H9 (cell line): ENCODE data around the gene NPLOC4. TPM values are rescaled to one million over a fixed set of nuclear protein-coding genes. Genes with fewer than 3 reads are reported as not detected.
A peak's percentile ranks its signal among the peaks of the same experiment; 100 is the strongest.

ENCODE experiments used
- DNase-seq: peaks from one replicate; pipeline ENCODE4 v3.0.0-alpha.2; 2017
- H2AFZ ChIP-seq: one replicate; pipeline ENCODE4 v1.6.1; 2013; ENCODE audit warnings: mild to moderate bottlenecking, low read length, control low read depth, moderate library complexity
- H2AK5ac ChIP-seq: 2 replicates; pipeline ENCODE4 v1.6.1; 2013; ENCODE audit warnings: low read length, control low read depth, mixed read lengths; ENCODE audit not compliant: insufficient read length
- H2BK120ac ChIP-seq: one replicate; pipeline ENCODE4 v1.6.1; 2013; ENCODE audit warnings: low read depth, mild to moderate bottlenecking, low read length, control low read depth, inconsistent platforms; ENCODE audit not compliant: poor library complexity, severe bottlenecking
- H2BK12ac ChIP-seq: 2 replicates; pipeline ENCODE4 v1.6.1; 2013; ENCODE audit warnings: low read length, control low read depth, mixed read lengths, low read depth; ENCODE audit not compliant: insufficient read length
- H2BK15ac ChIP-seq: 2 replicates; pipeline ENCODE4 v1.6.1; 2013; ENCODE audit warnings: low read depth, low read length, control low read depth
- H2BK20ac ChIP-seq: one replicate; pipeline ENCODE4 v1.6.1; 2013; ENCODE audit warnings: low read depth, mild to moderate bottlenecking, low read length, control low read depth, inconsistent platforms; ENCODE audit not compliant: poor library complexity, severe bottlenecking
- H2BK5ac ChIP-seq: 2 replicates; pipeline ENCODE4 v1.6.1; 2013; ENCODE audit warnings: low read length, control low read depth, mixed read lengths; ENCODE audit not compliant: insufficient read length
- H3K14ac ChIP-seq: 2 replicates; pipeline ENCODE4 v1.6.1; 2013; ENCODE audit warnings: low read length, control low read depth; ENCODE audit not compliant: insufficient read depth
- H3K18ac ChIP-seq: 2 replicates; pipeline ENCODE4 v1.6.1; 2013; ENCODE audit warnings: low read depth, mild to moderate bottlenecking, mixed read lengths, low read length, control low read depth; ENCODE audit not compliant: insufficient read length
- H3K23ac ChIP-seq: 2 replicates; pipeline ENCODE4 v1.6.1; 2013; ENCODE audit warnings: low read length, control low read depth, mixed read lengths, low read depth; ENCODE audit not compliant: insufficient read length
- H3K23me2 ChIP-seq: 2 replicates; pipeline ENCODE4 v1.6.1; 2013; ENCODE audit warnings: low read depth, mild to moderate bottlenecking, mixed read lengths, low read length, control low read depth; ENCODE audit not compliant: insufficient read length, poor library complexity, severe bottlenecking
- H3K27ac ChIP-seq: 2 replicates; pipeline ENCODE4 v1.5.1; 2013; ENCODE audit warnings: low read length, control low read depth, mixed read lengths, low read depth; ENCODE audit not compliant: insufficient read length
- H3K27me3 ChIP-seq: 2 replicates; pipeline ENCODE4 v1.6.1; 2013; ENCODE audit warnings: low read length, control low read depth, inconsistent platforms; ENCODE audit not compliant: insufficient read depth
- H3K4ac ChIP-seq: 2 replicates; pipeline ENCODE4 v1.6.1; 2013; ENCODE audit warnings: low read depth, mild to moderate bottlenecking, control low read depth, inconsistent platforms, low read length, moderate library complexity
- H3K4me1 ChIP-seq: 2 replicates; pipeline ENCODE4 v1.6.1; 2013; ENCODE audit warnings: low read length, control low read depth, inconsistent platforms; ENCODE audit not compliant: insufficient read depth
- H3K4me2 ChIP-seq: 2 replicates; pipeline ENCODE4 v1.6.1; 2013; ENCODE audit warnings: low read length, control low read depth, mixed read lengths; ENCODE audit not compliant: insufficient read length, insufficient read depth
- H3K56ac ChIP-seq: 2 replicates; pipeline ENCODE4 v1.6.1; 2013; ENCODE audit warnings: low read depth, mild to moderate bottlenecking, mixed read lengths, low read length, control low read depth; ENCODE audit not compliant: insufficient read length
- H3K79me1 ChIP-seq: 2 replicates; pipeline ENCODE4 v1.6.1; 2013; ENCODE audit warnings: low read depth, mild to moderate bottlenecking, moderate library complexity, low read length, control low read depth, inconsistent platforms; ENCODE audit not compliant: insufficient read depth, poor library complexity, severe bottlenecking
- H3K79me2 ChIP-seq: 2 replicates; pipeline ENCODE4 v1.6.1; 2013; ENCODE audit warnings: low read length, control low read depth, inconsistent platforms; ENCODE audit not compliant: insufficient read depth
- H3K9ac ChIP-seq: 2 replicates; pipeline ENCODE4 v1.6.1; 2013; ENCODE audit warnings: low read length, control low read depth, mixed read lengths; ENCODE audit not compliant: insufficient read length; ENCODE audit errors: extremely low read depth
- H3K9me3 ChIP-seq: one replicate; pipeline ENCODE4 v1.6.1; 2013; ENCODE audit warnings: low read depth, low read length, inconsistent platforms; ENCODE audit not compliant: control insufficient read depth
- H3T11ph ChIP-seq: one replicate; pipeline ENCODE4 v1.6.1; 2013; ENCODE audit warnings: mild to moderate bottlenecking, low read length, control low read depth, inconsistent platforms
- H4K20me1 ChIP-seq: one replicate; pipeline ENCODE4 v1.6.1; 2013; ENCODE audit not compliant: control insufficient read depth, insufficient read length, insufficient read depth
- H4K5ac ChIP-seq: 2 replicates; pipeline ENCODE4 v1.6.1; 2013; ENCODE audit warnings: low read depth, mild to moderate bottlenecking, mixed read lengths, low read length, control low read depth; ENCODE audit not compliant: insufficient read length
- H4K8ac ChIP-seq: replicated peaks from 2 replicates; pipeline ENCODE4 v1.6.1; 2013; ENCODE audit warnings: low read length, control low read depth, mixed read lengths, low read depth; ENCODE audit not compliant: insufficient read length
- H4K91ac ChIP-seq: 2 replicates; pipeline ENCODE4 v1.6.1; 2013; ENCODE audit warnings: low read depth, mild to moderate bottlenecking, moderate library complexity, mixed read lengths, low read length, control low read depth; ENCODE audit not compliant: insufficient read length
- H3K27ac Mint-ChIP-seq, 3 experiments: 2 replicates in 2 of 3; 3 replicates in 1 of 3; pipeline ENCODE4 v1.8.0; 2020 to 2021; ENCODE audit warnings: mixed read lengths in 3 of 3, mild to moderate bottlenecking in 1 of 3, moderate library complexity in 1 of 3
- H3K27me3 Mint-ChIP-seq: 2 replicates; pipeline ENCODE4 v1.8.0; 2021; ENCODE audit warnings: low read depth, mild to moderate bottlenecking, moderate library complexity, mixed read lengths
- H3K36me3 Mint-ChIP-seq, 3 experiments: 2 replicates in 2 of 3; 3 replicates in 1 of 3; pipeline ENCODE4 v1.8.0; 2020 to 2021; ENCODE audit warnings: low read depth in 3 of 3, mixed read lengths in 3 of 3; ENCODE audit not compliant: insufficient read depth in 1 of 3
- H3K4me1 Mint-ChIP-seq, 2 experiments: 2 replicates each; pipeline ENCODE4 v1.8.0; 2020; ENCODE audit warnings: mixed read lengths in 2 of 2
- H3K4me3 Mint-ChIP-seq, 2 experiments: 2 replicates in 1 of 2; 3 replicates in 1 of 2; pipeline ENCODE4 v1.8.0; 2020 to 2021; ENCODE audit warnings: mild to moderate bottlenecking in 2 of 2, mixed read lengths in 2 of 2, moderate library complexity in 1 of 2
- H3K9me3 Mint-ChIP-seq, 2 experiments: 2 replicates in 1 of 2; 3 replicates in 1 of 2; pipeline ENCODE4 v1.8.0; 2020; ENCODE audit warnings: mild to moderate bottlenecking in 2 of 2, mixed read lengths in 2 of 2, moderate library complexity in 1 of 2
- CTCF ChIP-seq: fragments of 200-600 bp; sonication (generic); conservative IDR thresholded peaks from 3 replicates; pipeline ENCODE4 v1.8.0; 2021; ENCODE audit warnings: antibody characterized with exemption, mild to moderate bottlenecking
- WGBS: extraction: QIAGEN DNeasy Blood & Tissue Kit; methylation state at CpG from one replicate; pipeline ENCODE4 v1.1.7; 2013; ENCODE audit warnings: missing lambda C conversion rate, low lambda C conversion rate, mixed read lengths; ENCODE audit not compliant: insufficient read length; ENCODE audit errors: extremely low coverage; 5-methylcytosine and 5-hydroxymethylcytosine counted together
- total RNA-seq: library from RNA; stranded (reverse); gene quantifications from 2 replicates; pipeline ENCODE4 v1.2.1, GENCODE V29; 2021

NPLOC4 gene
- total RNA-seq, 1 experiment from 2014 or later: 103 TPM

DNA sequence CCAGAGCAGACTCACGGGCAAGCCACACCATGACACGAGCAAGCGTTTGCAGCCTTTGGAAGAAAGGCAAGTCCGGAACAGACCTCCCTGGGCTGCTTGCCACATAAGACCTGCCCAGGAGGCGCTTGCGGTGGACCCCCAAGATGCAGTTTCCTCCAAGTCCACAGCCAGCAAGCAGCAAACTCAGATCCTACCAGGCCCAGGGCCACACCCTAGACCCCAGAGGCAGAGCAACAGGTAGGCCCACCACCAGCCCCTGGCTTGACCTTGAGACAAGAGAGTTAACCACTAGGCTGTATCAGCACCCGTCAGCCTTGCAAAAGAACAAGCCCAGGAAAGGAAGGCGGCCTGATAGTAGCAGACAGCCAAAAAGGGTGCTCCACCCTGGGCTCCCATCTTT, 87.1 kb downstream of the NPLOC4 start:
- WGBS: no CpG with 5 or more reads among the region's 8 CpGs

More for the DNA sequence above, 87.1 kb downstream of the NPLOC4 start:
- Mint-ChIP-seq H3K9me3 (no peaks in the 10 kb centered on the region; a peak in 1 of 5 replicates), H3K27ac (no peak overlapping the region; a peak in 1 of 7 replicates), H3K27me3 (no peaks in the 10 kb centered on the region), H3K4me3 (peak overlapping the region; percentile 60 to 84; a peak in 4 of 5 replicates), H3K4me1 (peaks cover 16% of the 10 kb centered on the region in 2 experiments), H3K36me3 (peaks cover 18 to 57% (median 46%) of the 10 kb centered on the region in 3 experiments; a peak in 6 of 7 replicates)
- H4K5ac ChIP-seq: no peak overlapping the region
- no peak overlapping the region for H2BK120ac ChIP-seq
- H3K56ac ChIP-seq: no peak overlapping the region
- H3K4me2 ChIP-seq: no peak overlapping the region
- H3K4ac ChIP-seq: no peak overlapping the region
- no peak overlapping the region for H3K27ac ChIP-seq
- H4K20me1 ChIP-seq: no peaks in the 10 kb centered on the region
- H2BK5ac ChIP-seq: no peak overlapping the region
- peaks cover 2% of the 10 kb centered on the region; the same call in 1 of the 2 replicates for H3K79me2 ChIP-seq
- peaks cover 10% of the 10 kb centered on the region for H3K23me2 ChIP-seq
- no peak overlapping the region for H2BK12ac ChIP-seq
- no peak overlapping the region for H2AK5ac ChIP-seq
- no peak overlapping the region for H4K8ac ChIP-seq
- H3K14ac ChIP-seq: no peak overlapping the region
- no peak overlapping the region for H2BK20ac ChIP-seq
- H3K18ac ChIP-seq: no peak overlapping the region
- H3K27me3 ChIP-seq: no peaks in the 10 kb centered on the region
- no peak overlapping the region for H2BK15ac ChIP-seq
- peaks cover 5% of the 10 kb centered on the region for H3K79me1 ChIP-seq
- H3T11ph ChIP-seq: no peak overlapping the region
- H3K9ac ChIP-seq: no peak overlapping the region
- peaks cover 3% of the 10 kb centered on the region; the same call in 1 of the 2 replicates for H3K4me1 ChIP-seq
- DNase-seq: no peak
- no peak overlapping the region for H4K91ac ChIP-seq
- no peak for TF ChIP-seq CTCF
- H3K9me3 ChIP-seq: no peaks in the 10 kb centered on the region
- H3K23ac ChIP-seq: no peak overlapping the region
- H2AFZ ChIP-seq: no peak overlapping the region
